GM18867 (cell line): ENCODE data around the gene HVCN1.

Experiments used
- ATAC-seq: cut with Tn5 transposase; IDR thresholded peaks from one replicate; pipeline ENCODE4 v1.9.1; 2021; ENCODE audit warnings: mild to moderate bottlenecking, moderate library complexity; ENCODE audit not compliant: unreplicated experiment

The HVCN1 gene

GRCh38 chr12:110699591-110700445 is 10.9 kb upstream of the HVCN1 start:
- no peak for ATAC-seq

DNA sequence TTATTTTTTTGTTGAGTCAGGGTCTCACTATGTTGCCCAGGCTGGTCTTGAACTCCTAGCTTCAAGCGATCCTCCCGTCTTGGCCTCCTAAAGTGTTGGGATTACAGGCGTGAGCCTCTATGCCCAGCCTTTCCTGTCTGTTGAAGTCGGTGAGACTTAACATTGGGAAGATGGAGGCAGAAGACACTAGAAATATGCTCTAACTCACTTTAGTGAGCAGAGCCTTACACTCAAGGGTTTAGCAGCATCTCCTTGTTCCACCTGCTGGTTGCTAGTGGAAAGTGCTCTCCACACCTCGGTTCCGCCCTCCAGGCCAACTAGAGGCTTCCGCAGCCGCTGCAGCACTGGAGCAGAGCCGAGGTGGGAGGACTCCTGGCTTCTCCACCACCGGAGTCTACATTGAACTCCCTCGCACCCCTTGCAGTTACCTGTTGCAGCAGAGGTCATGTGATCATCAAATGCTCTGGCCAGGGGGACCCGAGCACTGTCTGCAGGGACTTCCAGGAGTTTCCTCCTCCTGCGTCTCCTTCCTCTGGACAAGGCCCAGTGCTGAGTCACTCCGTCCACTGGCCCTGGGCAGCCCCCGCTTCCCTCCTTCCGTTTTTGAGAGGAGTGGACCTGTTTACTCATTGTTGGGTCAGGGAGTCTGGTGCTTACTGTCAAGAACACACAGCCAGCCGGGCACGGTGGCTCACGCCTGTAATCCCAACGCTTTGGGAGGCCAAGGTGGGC is 9.4 kb upstream of the HVCN1 start:
- ATAC-seq = peak; percentile 85

DNA sequence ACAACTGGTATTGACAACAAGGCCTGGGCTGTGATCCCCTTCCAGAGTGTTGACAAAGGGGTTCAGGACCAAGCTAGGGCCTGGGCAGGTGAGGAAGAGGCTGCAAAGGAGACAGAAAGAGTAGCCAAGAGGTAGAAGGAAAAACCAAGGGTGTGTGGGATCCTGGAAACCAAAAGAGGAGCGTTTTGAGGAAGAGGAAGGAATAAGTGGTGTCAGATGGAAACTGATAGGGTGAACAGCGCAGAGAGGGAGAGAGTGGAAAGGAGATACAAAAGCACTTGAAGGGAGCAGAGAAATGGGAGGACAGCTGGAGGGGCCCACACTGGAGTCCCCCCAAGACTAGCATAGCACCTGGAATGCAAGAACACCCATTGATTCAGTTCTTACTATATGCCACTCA is 8.3 kb upstream of the HVCN1 start:
- ATAC-seq = no peak

- ATAC-seq = no peak
These were observed 7.4 kb upstream of the HVCN1 start for GRCh38 chr12:110696283-110696682.

DNA sequence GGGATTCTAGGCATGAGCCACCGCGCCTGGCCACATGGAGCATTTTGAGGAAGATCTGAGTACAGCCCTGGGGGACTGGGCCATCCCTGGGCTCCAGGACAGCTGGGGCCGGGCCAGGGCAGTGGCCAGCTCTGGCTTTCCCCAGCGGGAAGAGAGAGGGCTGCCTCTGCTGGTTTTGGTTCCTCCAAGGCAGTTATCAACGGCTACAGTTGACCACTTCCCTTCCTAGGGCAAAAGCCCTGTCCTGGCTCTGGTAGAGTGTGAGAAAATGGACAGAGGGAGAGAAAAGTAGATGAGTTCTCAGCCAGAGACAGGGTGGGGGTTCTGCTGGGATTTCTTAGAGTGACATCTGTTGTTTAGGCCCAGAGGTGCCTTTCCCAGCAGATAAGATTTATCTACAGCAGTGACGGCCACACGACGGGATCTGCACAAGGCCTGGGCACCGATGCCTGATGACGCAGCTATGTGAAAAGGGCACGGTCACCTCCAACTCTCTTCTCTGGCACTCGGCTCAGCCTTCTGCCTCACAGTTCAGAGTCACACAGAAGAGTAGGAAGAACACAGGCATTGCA is 5.5 kb upstream of the HVCN1 start:
- ATAC-seq = no peak

GRCh38 chr12:110693731-110694130 is 4.8 kb upstream of the HVCN1 start:
- ATAC-seq = no peak

DNA sequence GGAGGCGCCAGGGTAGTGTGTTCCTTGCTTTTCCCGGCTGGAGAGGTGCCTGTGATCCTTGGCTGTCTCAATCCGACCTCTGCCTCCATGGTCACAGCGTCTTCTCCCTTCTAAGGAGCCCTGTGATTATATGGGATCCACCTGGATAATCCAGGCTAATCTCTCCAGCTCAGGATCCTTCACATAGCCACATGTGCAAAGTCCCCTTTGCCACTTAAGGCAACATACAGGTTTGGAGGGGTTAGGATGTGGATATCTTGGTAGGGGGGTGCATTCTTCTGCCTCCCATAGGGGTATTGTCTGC is 1.2 kb upstream of the HVCN1 start:
- no peak for ATAC-seq

DNA sequence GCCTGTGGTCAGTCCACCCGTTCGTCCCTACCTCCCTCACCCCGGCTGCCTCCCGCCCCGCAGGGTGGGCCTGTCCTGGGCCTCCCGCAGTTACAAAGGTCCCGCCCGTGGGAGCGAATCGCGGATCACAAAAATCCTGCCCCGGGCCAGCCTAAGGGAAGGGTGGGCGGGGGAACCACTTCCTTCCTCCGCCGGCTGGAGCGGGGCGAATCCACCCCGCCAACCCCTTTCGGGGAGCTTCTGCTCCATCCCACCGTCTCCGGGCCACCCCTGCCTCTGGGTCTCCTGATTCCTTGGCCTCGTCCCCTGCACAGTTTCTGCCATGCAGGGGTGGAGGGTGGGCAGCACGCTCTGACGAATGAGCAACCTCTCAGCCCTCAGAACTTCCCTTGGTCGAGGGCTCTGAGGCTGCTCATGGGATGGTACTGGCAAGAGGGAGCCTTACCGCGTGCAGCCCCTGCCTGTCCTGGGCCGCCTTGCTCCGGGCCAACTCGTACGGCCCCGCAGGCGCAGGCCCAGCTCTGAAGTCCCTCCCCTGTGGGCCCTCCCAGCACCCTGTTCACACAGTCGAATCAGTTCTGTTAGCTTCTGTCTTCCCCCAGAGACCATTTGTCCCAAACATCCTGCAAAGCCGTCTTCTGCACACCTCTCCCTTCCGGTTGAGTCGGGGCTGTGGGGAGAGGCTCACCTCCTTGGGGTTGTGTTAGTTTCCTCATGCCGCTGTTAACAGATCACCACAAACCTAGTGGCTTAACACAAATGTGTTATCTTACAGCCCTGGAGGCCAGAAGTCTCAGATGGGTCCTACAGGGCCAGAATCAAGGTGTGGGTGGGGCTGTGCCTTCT is 589 bp upstream of the HVCN1 start:
- peak; percentile 49 for ATAC-seq

DNA sequence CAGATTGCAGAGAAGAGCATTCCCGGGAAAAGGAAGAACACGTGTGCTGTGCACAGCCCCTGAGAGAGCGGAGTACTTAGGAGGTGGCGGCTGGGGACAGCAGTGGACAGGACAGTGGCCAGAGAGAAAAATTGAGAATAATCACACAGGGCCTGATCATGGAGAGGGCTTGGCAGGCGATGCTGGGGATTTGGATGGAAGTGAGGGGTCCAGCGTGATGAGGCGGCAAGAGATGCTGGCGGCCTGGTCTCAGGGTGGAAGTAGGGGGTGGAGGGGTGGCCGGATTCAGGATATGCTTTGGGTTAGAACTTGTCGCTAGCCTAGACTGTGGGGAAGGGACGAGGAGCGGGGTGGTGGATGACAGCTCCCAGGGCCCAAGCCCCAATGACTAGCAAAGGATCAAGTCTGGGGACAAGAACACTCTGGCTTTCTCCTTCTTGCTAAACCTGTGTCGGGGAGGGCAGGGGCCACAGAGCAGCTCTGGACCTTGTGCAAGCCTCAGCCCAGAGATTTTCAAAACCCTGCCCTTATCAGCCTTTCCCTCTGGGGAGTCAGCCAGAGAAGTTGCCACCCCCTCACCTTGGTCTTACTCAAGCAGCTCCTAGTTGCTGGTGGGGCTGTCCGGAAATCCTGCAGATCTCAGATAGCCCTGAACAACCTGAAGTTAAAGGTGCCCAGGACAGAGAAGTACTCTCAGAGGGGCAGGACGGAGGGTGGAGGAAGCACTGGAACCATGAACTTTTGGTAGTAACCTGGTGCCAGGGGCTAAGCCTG is 1.3 kb downstream of the HVCN1 start:
- ATAC-seq = no peak

DNA sequence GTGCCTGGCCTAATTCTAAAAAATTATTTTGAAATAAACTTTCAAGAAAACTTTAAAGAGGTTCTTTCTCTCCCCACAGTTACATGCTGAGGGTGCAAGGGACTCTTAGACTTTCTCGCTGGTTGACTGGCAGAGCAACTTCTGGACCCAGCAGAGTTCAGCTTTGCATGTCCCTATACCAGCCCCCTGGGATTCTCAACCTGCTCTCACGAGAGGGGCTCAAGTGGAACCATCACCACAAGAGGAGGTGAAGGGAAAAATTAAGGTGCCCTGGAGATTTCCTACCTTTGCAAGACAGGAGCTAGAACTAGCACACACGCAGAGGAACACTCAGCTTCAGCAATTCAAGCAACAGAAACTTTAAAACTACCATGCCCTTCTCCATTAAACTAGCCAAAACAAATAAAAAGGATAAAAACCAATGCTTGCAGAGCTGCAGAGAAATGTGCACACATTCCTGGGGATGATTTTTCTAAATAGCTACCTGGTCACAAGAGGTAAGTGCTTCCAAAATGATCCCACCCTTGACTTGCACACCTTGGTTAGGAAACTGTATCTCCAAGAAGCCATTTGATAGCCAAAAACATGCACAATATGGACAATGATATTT is 2.5 kb downstream of the HVCN1 start:
- no peak for ATAC-seq

DNA sequence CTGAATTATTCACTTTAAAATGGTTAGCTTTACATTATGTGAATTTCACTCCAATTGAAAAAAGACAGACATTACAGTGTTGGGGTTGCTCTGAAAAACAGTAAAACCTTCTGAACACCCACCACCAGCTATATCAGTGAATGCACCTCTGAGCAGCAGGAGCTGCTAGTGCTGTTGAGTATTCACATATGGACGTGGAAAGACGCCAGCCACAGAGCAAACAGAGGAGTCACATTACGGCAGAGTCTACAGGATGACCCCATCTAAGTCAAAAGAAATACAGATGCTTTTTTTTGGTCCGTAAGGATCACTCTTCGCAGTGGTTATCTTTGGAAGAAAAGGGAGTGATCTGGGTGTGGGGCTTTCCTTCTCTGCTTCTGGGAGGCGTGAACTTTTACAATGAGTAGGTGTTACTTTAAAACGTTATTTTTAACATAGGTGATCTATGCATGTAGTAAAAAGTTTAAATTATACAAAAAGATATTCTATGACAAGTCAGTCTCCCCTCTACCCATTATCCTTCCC is 4.5 kb downstream of the HVCN1 start:
- no peak for ATAC-seq

DNA sequence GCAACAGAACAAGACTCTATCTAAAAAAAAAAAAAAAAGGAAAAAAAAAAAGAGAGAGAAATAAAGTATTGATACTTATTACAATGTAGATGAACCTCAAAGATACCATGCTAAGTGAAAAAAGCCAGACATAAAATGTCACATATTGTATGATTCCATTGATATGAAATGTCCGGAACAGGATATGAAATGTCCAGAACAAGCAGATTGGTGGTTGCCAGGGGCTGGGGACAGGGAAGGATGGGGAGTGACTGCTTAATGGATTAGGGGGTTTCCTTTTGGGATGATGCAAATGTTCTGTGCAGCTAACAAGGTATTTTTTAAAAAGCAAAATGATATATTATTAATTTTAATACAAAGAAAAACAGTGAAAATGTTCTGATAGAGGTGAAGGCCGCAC is 5.0 kb downstream of the HVCN1 start:
- no peak for ATAC-seq

- no peak for ATAC-seq
These were observed 8.9 kb downstream of the HVCN1 start for GRCh38 chr12:110680032-110680431.

GRCh38 chr12:110679201-110679600 is 9.7 kb downstream of the HVCN1 start:
- no peak for ATAC-seq

DNA sequence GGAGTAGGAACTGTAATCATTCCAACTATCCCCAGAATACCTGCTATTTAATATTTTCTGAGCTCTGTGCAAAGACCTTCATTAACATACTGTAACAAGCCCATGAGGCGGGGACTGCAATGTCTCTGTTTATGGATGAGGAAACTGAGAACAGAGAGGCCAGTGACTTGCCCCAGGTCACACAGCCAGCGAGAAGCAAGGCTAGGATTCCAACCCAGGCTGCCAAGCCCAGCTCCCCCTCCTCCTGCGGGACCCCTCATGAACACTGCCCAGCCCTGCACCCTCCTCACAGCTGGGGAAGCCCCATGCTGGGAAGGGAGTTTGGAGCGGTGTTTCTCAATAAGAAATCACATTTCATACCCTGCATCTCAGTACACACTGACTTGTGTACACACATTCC is 10.9 kb downstream of the HVCN1 start:
- no peak for ATAC-seq

GRCh38 chr12:110677206-110677911 is 11.6 kb downstream of the HVCN1 start:
- ATAC-seq = peak; percentile 81

DNA sequence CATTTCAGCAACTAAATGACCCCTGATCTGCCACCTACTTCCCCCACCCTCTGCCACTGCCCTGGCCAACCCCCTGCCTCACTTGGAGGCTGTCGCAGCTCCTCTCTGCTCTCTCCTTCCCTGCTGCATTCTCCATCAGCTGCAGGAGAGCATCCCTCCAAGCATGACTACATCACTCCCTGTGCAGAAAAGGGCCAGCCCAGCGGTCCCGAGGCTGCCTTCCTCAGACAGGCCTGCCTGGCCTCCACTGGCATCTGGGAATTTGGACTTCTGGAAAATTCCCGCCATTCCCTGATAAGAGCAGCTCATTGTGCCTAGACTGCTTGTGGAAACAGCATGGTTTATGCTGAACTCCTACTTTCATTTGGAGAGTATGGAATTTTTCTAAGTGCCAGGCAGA is 12.7 kb downstream of the HVCN1 start:
- ATAC-seq = no peak

GRCh38 chr12:110670161-110670701 is 18.7 kb downstream of the HVCN1 start:
- peak; percentile 61 for ATAC-seq

DNA sequence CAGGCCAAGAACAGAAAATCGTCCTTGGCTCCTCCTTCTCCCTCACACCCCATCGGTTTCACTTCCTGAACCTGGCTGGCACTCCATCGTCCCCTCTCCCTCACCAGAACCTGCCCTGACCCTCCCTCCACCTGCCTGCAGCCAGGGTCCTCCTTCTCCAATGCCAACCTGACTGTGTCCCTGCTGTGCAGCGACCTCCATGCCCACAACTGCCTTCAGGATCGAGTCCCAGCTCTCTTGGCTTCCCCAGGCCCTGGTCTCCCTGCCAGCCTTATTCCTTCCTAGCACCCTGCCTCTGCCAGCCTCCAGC is 19.8 kb downstream of the HVCN1 start:
- peak; percentile 37 for ATAC-seq
